Erythroblast (primary cell): ENCODE data around the gene RPL36.

ENCODE experiments used
- GATA1 ChIP-seq: IDR thresholded peaks from 2 replicates; pipeline ENCODE4 v1.6.1; 2011; ENCODE audit warnings: low read depth, mild to moderate bottlenecking, control low read depth, low read length, moderate library complexity
- POLR2A ChIP-seq: IDR thresholded peaks from 2 replicates; pipeline ENCODE4 v1.6.1; 2011; ENCODE audit warnings: mild to moderate bottlenecking, low read length

DNA sequence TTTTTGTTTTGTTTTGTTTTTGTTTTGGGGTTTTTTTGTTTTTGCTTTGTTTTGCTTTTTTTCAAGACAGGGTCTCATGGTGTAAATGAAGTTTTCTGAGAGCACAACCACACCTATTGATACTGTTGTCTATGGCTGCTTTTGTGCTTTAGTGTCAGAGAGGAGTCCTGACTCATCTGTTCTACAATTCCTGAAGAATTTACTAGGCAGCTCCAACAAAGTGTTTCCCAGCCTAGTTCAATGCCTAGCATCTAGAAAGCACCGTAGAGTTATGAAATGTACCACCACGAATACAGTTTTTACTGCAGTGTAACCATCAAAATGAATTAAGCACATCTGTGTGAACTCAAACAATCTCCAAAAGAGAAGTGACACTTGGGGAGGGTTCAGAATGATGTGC lies 46.1 kb upstream of the RPL36 start:
- TF ChIP-seq POLR2A (no peak), GATA1 (no peak)
